ENCODE measurements around the gene FAM193B.

FAM193B gene

DNA sequence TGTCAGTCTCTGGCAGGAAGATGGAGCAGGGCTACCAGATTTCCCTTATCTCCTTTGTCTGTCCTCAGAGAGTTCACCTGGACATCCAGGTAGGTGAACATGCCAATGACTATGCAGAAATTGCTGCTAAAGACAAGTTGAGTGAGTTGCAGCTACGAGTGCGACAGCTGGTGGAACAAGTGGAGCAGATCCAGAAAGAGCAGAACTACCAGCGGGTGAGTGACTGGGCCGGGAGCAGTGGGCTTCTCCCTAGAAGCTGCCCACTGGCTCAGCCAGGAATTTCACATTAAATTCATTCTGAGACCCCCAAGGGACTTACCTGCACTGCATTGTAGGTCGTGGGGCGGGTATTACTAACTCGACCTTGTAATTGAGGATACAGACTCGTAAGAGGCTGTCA lies 39.7 kb upstream of the FAM193B start:
- Histone ChIP-seq H2AFZ (ENCODE audit: low read depth) (no peak overlapping the region), H3K4me1 (ENCODE audit: low read depth, poor library complexity, severe bottlenecking) (peaks cover 15% of the 10 kb centered on the region), H3K4me3 (IDR thresholded peaks at IDR 0.05; ENCODE audit: insufficient read depth, low read depth, low read length) (no peak overlapping the region), H3K36me3 (ENCODE audit: insufficient read depth) (no peaks in the 10 kb centered on the region), H3K27ac (no peak overlapping the region), H3K4me2 (no peak overlapping the region), H3K9ac (no peak overlapping the region), H3K79me2 (ENCODE audit: insufficient read depth, low read depth) (peaks cover 8% of the 10 kb centered on the region; the same call in 1 of the 2 replicates), H4K20me1 (ENCODE audit: insufficient read depth) (no peaks in the 10 kb centered on the region), H3K27me3 (ENCODE audit: insufficient read depth, low read depth) (no peaks in the 10 kb centered on the region)
- TF ChIP-seq, protein P1, sequence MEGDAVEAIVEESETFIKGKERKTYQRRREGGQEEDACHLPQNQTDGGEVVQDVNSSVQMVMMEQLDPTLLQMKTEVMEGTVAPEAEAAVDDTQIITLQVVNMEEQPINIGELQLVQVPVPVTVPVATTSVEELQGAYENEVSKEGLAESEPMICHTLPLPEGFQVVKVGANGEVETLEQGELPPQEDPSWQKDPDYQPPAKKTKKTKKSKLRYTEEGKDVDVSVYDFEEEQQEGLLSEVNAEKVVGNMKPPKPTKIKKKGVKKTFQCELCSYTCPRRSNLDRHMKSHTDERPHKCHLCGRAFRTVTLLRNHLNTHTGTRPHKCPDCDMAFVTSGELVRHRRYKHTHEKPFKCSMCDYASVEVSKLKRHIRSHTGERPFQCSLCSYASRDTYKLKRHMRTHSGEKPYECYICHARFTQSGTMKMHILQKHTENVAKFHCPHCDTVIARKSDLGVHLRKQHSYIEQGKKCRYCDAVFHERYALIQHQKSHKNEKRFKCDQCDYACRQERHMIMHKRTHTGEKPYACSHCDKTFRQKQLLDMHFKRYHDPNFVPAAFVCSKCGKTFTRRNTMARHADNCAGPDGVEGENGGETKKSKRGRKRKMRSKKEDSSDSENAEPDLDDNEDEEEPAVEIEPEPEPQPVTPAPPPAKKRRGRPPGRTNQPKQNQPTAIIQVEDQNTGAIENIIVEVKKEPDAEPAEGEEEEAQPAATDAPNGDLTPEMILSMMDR (conservative IDR thresholded peaks at IDR 0.05; ENCODE audit: low read depth, low read length), result no peak

DNA sequence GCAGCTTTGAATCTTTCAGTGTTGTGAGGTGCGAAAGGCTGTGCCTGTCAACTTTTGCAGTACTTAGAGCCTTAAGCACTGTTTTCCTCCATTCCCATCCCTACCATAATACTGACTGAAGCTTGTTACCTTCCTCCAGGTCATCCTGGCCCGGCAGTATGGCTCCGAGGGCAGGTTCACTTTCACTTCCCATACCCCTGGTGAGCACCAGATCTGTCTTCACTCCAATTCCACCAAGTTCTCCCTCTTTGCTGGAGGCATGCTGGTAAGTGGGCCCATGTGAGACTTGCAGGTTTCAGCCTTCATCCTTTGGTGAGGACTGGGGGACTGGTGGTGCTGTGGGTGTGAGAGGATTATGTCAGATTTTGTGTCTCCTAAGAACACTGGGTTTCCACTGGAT lies 39.1 kb upstream of the FAM193B start:
- H3K79me2 ChIP-seq (ENCODE audit: insufficient read depth, low read depth), result peaks cover 8% of the 10 kb centered on the region; the same call in 1 of the 2 replicates
- H4K20me1 ChIP-seq (ENCODE audit: insufficient read depth), result no peaks in the 10 kb centered on the region
- H3K4me3 ChIP-seq (IDR thresholded peaks at IDR 0.05; ENCODE audit: insufficient read depth, low read depth, low read length), result no peak overlapping the region
- H3K4me1 ChIP-seq (ENCODE audit: low read depth, poor library complexity, severe bottlenecking), result peaks cover 13% of the 10 kb centered on the region
- H3K4me2 ChIP-seq, result 0 out of 2 replicates have a peak overlapping the region, but pooled peaks have one; percentile 40
- no peak overlapping the region for H3K27ac ChIP-seq
- H2AFZ ChIP-seq (ENCODE audit: low read depth), result no peak overlapping the region
- TF ChIP-seq, protein P1 (conservative IDR thresholded peaks at IDR 0.05; ENCODE audit: low read depth, low read length), result no peak
- no peak overlapping the region for H3K9ac ChIP-seq
- no peaks in the 10 kb centered on the region for H3K27me3 ChIP-seq (ENCODE audit: insufficient read depth, low read depth)
- no peaks in the 10 kb centered on the region for H3K36me3 ChIP-seq (ENCODE audit: insufficient read depth)

DNA sequence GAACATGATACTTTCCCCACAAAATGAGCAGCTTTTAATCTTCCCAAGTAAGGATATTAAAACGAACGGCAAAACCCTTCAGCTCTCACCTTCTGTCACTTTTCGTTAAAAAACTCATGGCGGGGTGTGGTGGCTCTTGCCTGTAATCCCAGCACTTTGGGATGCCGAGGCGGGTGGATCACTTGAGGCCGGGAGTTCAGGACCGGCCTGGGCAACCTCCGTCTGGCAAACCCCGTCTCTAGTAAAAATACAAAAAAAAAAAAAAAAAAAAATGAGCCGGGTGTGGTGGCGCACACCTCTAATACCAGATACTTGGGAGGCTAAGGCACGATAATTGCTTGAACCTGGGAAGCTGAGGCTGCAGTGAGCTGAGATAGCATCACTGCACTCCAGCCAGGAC lies 38.5 kb upstream of the FAM193B start:
- no peak overlapping the region; the same call in 1 of the 2 replicates for H3K27ac ChIP-seq

DNA sequence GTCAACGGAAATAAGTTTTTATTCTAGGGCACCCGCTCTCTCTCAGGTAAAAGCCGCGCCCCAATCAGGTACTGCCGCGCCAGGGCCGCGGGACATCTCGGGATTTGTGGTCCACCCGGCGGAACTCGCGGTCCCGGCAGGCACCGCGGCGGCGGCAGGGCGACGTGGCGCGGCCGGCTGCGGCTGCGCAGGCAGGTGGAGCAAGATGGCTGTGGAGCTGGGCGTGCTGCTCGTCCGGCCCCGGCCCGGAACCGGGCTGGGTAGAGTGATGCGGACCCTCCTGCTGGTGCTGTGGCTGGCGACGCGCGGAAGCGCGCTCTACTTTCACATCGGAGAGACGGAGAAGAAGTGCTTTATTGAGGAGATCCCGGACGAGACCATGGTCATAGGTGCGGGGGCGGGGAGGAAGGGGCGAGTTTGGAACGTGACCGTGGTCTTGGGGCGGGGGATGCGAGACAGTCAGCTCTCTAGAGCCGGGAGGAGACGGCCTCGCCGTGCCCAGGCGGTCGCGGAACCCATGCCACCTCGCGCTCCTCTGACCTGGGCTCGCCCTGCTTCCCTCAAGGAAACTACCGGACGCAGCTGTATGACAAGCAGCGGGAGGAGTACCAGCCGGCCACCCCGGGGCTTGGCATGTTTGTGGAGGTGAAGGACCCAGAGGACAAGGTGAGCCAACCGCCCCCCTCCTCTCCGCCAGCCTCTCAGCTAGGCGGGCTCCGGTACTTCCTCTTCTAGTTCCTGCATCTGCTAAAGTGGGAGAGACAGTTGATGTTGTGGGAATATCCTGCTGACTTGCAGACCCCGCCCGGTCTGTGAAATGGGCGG lies 37.9 kb upstream of the FAM193B start, which contains the start of gene TMED9:
Gene TMED9, plus strand, starts transcription at position 194 of the 825 bp plus-strand sequence. Its CDS starts 12 bp downstream, at position 206.
- H4K20me1 ChIP-seq (ENCODE audit: insufficient read depth), result no peaks in the 10 kb centered on the region

More for the DNA sequence above, 38.5 kb upstream of the FAM193B start:
- Histone ChIP-seq H3K4me2 (peak overlapping the region; percentile 40; the same call in 1 of the 2 replicates), H3K4me1 (ENCODE audit: low read depth, poor library complexity, severe bottlenecking) (peaks cover 12% of the 10 kb centered on the region), H2AFZ (ENCODE audit: low read depth) (no peak overlapping the region), H3K9ac (peak overlapping the region; percentile 70; the same call in 1 of the 2 replicates), H3K36me3 (ENCODE audit: insufficient read depth) (no peaks in the 10 kb centered on the region), H3K79me2 (ENCODE audit: insufficient read depth, low read depth) (peaks cover 8% of the 10 kb centered on the region; the same call in 1 of the 2 replicates), H3K27me3 (ENCODE audit: insufficient read depth, low read depth) (peaks cover 2% of the 10 kb centered on the region; the same call in 1 of the 2 replicates), H3K4me3 (IDR thresholded peaks at IDR 0.05; ENCODE audit: insufficient read depth, low read depth, low read length) (no peak overlapping the region), H4K20me1 (ENCODE audit: insufficient read depth) (no peaks in the 10 kb centered on the region)
- TF ChIP-seq, protein P1 (conservative IDR thresholded peaks at IDR 0.05; ENCODE audit: low read depth, low read length), result no peak

More for the DNA sequence above, 37.9 kb upstream of the FAM193B start, which contains the start of gene TMED9:
- H3K27ac ChIP-seq, result no peak within 1 kb of the TSS; the same call in 1 of the 2 replicates
- H3K4me2 ChIP-seq, result peak within 1 kb of the TSS; percentile 68
- H3K4me3 ChIP-seq (IDR thresholded peaks at IDR 0.05; ENCODE audit: insufficient read depth, low read depth, low read length), result no peak within 1 kb of the TSS
- peaks cover 2% of the 10 kb centered on the region; the same call in 1 of the 2 replicates for H3K27me3 ChIP-seq (ENCODE audit: insufficient read depth, low read depth)
- TF ChIP-seq, protein P1 (conservative IDR thresholded peaks at IDR 0.05; ENCODE audit: low read depth, low read length), result no peak
- H2AFZ ChIP-seq (ENCODE audit: low read depth), result peak within 1 kb of the TSS; percentile 86
- H3K79me2 ChIP-seq (ENCODE audit: insufficient read depth, low read depth), result peaks cover 8% of the 10 kb centered on the region; the same call in 1 of the 2 replicates
- H3K9ac ChIP-seq, result peak within 1 kb of the TSS; percentile 70
- peaks cover 12% of the 10 kb centered on the region for H3K4me1 ChIP-seq (ENCODE audit: low read depth, poor library complexity, severe bottlenecking)
- no peaks in the 10 kb centered on the region for H3K36me3 ChIP-seq (ENCODE audit: insufficient read depth)

All from KMS-11 (cell line).